PC-9 (cell line): ENCODE measurements around the gene ECI2.

ENCODE experiments used
- EZH2 ChIP-seq: fragments of 200-600 bp; sonication (generic); IDR thresholded peaks from 2 replicates; pipeline ENCODE4 v1.8.0; 2017; ENCODE audit warnings: antibody characterized with exemption, low read depth
- TF ChIP-seq, protein P1 (sequence below): fragments of 200-600 bp; sonication (generic); conservative IDR thresholded peaks from 2 replicates; pipeline ENCODE4 v1.6.1; 2017; ENCODE audit warnings: mixed run types, antibody characterized with exemption, mild to moderate bottlenecking, moderate library complexity

DNA sequence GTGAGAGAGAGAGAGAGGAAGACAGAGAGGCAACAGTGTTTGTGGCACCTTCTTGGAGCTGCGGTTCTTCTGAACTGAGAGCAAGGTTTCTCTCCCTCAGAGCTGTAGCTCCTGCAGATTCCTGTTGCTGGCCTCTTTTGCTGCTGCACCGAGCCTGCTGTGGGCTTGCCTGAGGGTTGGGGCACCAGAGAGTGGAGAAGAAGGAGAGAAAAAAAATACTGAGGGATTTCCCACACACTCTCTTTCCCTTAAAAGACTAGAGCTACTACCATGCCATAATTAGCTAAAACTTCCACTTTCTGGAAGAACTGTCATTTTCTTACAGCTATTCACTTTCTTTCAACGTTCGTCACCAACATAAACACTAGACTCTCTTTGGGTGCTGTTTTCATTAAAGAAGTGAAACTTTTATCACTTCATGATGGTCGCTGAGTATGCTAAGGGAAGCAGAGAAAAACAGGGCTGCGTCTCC lies 18.2 kb upstream of the ECI2 start:
- TF ChIP-seq, protein P1, sequence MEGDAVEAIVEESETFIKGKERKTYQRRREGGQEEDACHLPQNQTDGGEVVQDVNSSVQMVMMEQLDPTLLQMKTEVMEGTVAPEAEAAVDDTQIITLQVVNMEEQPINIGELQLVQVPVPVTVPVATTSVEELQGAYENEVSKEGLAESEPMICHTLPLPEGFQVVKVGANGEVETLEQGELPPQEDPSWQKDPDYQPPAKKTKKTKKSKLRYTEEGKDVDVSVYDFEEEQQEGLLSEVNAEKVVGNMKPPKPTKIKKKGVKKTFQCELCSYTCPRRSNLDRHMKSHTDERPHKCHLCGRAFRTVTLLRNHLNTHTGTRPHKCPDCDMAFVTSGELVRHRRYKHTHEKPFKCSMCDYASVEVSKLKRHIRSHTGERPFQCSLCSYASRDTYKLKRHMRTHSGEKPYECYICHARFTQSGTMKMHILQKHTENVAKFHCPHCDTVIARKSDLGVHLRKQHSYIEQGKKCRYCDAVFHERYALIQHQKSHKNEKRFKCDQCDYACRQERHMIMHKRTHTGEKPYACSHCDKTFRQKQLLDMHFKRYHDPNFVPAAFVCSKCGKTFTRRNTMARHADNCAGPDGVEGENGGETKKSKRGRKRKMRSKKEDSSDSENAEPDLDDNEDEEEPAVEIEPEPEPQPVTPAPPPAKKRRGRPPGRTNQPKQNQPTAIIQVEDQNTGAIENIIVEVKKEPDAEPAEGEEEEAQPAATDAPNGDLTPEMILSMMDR: no peak
- no peak for TF ChIP-seq EZH2
